Activated gamma-delta T cell treated with Interleukin-2 at 50 U/mL for 16 hours (primary cell): ENCODE measurements around the gene TM4SF1.
A peak's percentile ranks its signal among the peaks of the same experiment; 100 is the strongest.

ENCODE experiments used
- DNase-seq: peaks from one replicate; pipeline ENCODE4 v3.0.0-alpha.2; 2020

TM4SF1 gene

GRCh38 chr3:149373235-149374125 is 4.0 kb downstream of the TM4SF1 start:
- no peak for DNase-seq

- no peak for DNase-seq
Measured at GRCh38 chr3:149371723-149372114, 5.7 kb downstream of the TM4SF1 start.

- no peak for DNase-seq
Measured at GRCh38 chr3:149371001-149371722, 6.3 kb downstream of the TM4SF1 start.

GRCh38 chr3:149369991-149370866 is 7.2 kb downstream of the TM4SF1 start:
- DNase-seq, result no peak

- no peak for DNase-seq
Measured at GRCh38 chr3:149368674-149369497, 8.6 kb downstream of the TM4SF1 start.

GRCh38 chr3:149368201-149368673 is 9.2 kb downstream of the TM4SF1 start:
- DNase-seq, result no peak

GRCh38 chr3:149366941-149367840 is 10.3 kb downstream of the TM4SF1 start:
- no peak for DNase-seq

GRCh38 chr3:149366031-149366430 is 11.4 kb downstream of the TM4SF1 start:
- no peak for DNase-seq

GRCh38 chr3:149364624-149365023 is 12.8 kb downstream of the TM4SF1 start:
- DNase-seq, result no peak

- DNase-seq, result no peak
Measured at GRCh38 chr3:149363053-149363452, 14.4 kb downstream of the TM4SF1 start.

GRCh38 chr3:149362366-149362765 is 15.1 kb downstream of the TM4SF1 start:
- DNase-seq, result no peak

GRCh38 chr3:149356630-149357029 is 20.8 kb downstream of the TM4SF1 start:
- DNase-seq, result no peak

GRCh38 chr3:149356044-149356592 is 21.3 kb downstream of the TM4SF1 start:
- no peak for DNase-seq

GRCh38 chr3:149353581-149354184 is 23.8 kb downstream of the TM4SF1 start:
- DNase-seq, result no peak

GRCh38 chr3:149352556-149352955 is 24.9 kb downstream of the TM4SF1 start:
- DNase-seq, result peak; percentile 4

- DNase-seq, result no peak
Measured at GRCh38 chr3:149343951-149344350, 33.5 kb downstream of the TM4SF1 start.

- no peak for DNase-seq
Measured at GRCh38 chr3:149342413-149343380, 34.8 kb downstream of the TM4SF1 start.

- no peak for DNase-seq
Measured at GRCh38 chr3:149340310-149340933, 37.0 kb downstream of the TM4SF1 start.
